COLO668 (cell line): ENCODE data around the gene IER5L.
"Not testable (repeated sequence)": the region's sequence is repeated elsewhere in the genome, so short reads cannot be mapped to it uniquely, and the experiment has no call there.

Experiments
- DNase-seq: peaks from one replicate; lab custom pipeline; 2025; ENCODE audit not compliant: unreplicated experiment; lab: John Stamatoyannopoulos, UW

The IER5L gene

GRCh38 chr9:129203556-129203909, 25.5 kb upstream of the IER5L start:
- DNase-seq, result no peak

- peak; percentile 60 for DNase-seq
Observed at GRCh38 chr9:129202613-129203555, 24.8 kb upstream of the IER5L start.

- no peak for DNase-seq
Observed at GRCh38 chr9:129201866-129202265, 23.8 kb upstream of the IER5L start.

GRCh38 chr9:129201289-129201688, 23.2 kb upstream of the IER5L start:
- no peak for DNase-seq

- DNase-seq, result no peak
Observed at GRCh38 chr9:129200255-129200654, 22.2 kb upstream of the IER5L start.

GRCh38 chr9:129199044-129199435, 21.0 kb upstream of the IER5L start:
- no peak for DNase-seq

GRCh38 chr9:129198319-129199043, 20.4 kb upstream of the IER5L start:
- DNase-seq, result no peak

GRCh38 chr9:129197978-129198318, 19.9 kb upstream of the IER5L start:
- no peak for DNase-seq

- not testable (repeated sequence) for DNase-seq
Observed at GRCh38 chr9:129197045-129197444, 19.0 kb upstream of the IER5L start.

- no peak for DNase-seq
Observed at GRCh38 chr9:129195606-129196005, 17.5 kb upstream of the IER5L start.

GRCh38 chr9:129194221-129194620, 16.2 kb upstream of the IER5L start:
- no peak for DNase-seq

- no peak for DNase-seq
Observed at GRCh38 chr9:129193655-129194054, 15.6 kb upstream of the IER5L start.

- DNase-seq, result no peak
Observed at GRCh38 chr9:129191234-129191633, 13.2 kb upstream of the IER5L start.

GRCh38 chr9:129189971-129190370, 11.9 kb upstream of the IER5L start:
- DNase-seq, result not testable (repeated sequence)

- no peak for DNase-seq
Observed at GRCh38 chr9:129187042-129187441, 9.0 kb upstream of the IER5L start.

GRCh38 chr9:129185991-129186390, 7.9 kb upstream of the IER5L start:
- no peak for DNase-seq

GRCh38 chr9:129185402-129185801, 7.3 kb upstream of the IER5L start:
- no peak for DNase-seq

GRCh38 chr9:129184596-129185122, 6.6 kb upstream of the IER5L start:
- DNase-seq, result no peak

GRCh38 chr9:129184219-129184524, 6.1 kb upstream of the IER5L start:
- no peak for DNase-seq

- no peak for DNase-seq
Observed at GRCh38 chr9:129183495-129184218, 5.6 kb upstream of the IER5L start.

GRCh38 chr9:129182625-129183494, 4.8 kb upstream of the IER5L start:
- peak; percentile 24 for DNase-seq
